ENCODE results near the gene ADARB1. TPM values are rescaled to one million over a fixed set of nuclear protein-coding genes. Genes with fewer than 3 reads are reported as not detected.

Gene ADARB1
- total RNA-seq, 4 donors from 2014 or later = 3.4 to 15.6 (median 5.7) TPM

DNA sequence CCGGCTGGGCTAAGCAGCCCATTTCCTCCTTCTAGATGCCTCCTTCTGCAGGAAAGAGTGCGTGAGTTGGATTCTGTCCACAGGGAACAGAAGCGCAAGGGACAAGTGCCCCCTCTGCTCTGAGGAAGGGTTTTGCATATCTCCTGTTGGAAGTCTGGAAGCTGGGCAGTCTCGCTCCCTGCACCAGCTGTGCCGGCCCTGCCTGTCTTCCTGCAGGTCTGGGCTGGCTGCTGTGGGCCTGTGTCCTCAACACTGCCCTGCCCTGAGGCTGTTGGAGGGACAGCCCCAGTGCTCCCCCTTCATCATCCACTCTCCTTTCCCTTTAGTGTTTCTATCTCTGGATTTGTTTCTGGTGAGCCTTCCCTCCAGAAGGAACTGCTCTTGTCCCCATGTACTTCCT, 21.8 kb downstream of the ADARB1 start:
- no peak for DNase-seq
- TF ChIP-seq, protein P1, sequence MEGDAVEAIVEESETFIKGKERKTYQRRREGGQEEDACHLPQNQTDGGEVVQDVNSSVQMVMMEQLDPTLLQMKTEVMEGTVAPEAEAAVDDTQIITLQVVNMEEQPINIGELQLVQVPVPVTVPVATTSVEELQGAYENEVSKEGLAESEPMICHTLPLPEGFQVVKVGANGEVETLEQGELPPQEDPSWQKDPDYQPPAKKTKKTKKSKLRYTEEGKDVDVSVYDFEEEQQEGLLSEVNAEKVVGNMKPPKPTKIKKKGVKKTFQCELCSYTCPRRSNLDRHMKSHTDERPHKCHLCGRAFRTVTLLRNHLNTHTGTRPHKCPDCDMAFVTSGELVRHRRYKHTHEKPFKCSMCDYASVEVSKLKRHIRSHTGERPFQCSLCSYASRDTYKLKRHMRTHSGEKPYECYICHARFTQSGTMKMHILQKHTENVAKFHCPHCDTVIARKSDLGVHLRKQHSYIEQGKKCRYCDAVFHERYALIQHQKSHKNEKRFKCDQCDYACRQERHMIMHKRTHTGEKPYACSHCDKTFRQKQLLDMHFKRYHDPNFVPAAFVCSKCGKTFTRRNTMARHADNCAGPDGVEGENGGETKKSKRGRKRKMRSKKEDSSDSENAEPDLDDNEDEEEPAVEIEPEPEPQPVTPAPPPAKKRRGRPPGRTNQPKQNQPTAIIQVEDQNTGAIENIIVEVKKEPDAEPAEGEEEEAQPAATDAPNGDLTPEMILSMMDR (IDR thresholded peaks at IDR 0.05) = no peak
- Histone ChIP-seq H3K4me3 (no peak overlapping the region), H3K27me3 (no peaks in the 10 kb centered on the region), H3K27ac (peak overlapping the region in 1 of 4 donors; percentile 6), H3K4me1 (peaks cover 0 to 70% (median 28%) of the 10 kb centered on the region in 3 donors), H3K9me3 (no peaks in the 10 kb centered on the region), H3K36me3 (no peaks in the 10 kb centered on the region)
- 30 to 78% methylated on average over 3 to 5 of the region's 5 CpGs for WGBS, 2 donors
- intact Hi-C loops (cut with DNase I) = no loop called here

DNA sequence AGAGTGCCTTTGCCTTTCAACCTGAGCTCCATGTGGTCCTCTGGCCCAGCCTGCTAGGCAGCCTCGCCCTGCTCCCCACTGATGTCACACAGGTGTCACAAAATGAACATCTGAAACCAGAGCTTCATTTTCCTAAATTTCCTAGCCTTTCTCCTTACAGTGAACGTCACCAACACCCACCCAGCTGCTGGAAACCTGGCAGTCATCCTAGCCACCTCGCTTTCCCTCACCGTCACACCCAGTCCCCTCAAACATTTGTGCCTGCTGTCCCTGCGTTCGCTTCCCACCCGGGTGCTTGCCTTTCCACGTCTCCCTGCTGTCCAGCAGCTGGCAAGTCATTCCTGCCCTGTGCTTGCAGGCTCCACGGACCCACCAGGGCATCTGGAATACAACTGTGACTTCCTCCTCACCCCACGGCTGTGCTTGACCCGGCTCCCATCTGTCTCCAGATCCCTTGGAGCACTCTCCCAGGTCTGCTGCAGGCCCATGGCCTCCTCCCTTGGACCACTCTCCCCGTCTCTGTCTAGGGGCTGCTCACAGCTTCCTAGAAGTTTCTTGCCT, 23.5 kb downstream of the ADARB1 start:
- Histone ChIP-seq H3K4me1 (peaks cover 0 to 70% (median 30%) of the 10 kb centered on the region in 3 donors), H3K27ac (no peak overlapping the region), H3K4me3 (no peak overlapping the region), H3K27me3 (no peaks in the 10 kb centered on the region), H3K36me3 (no peaks in the 10 kb centered on the region), H3K9me3 (no peaks in the 10 kb centered on the region)
- no peak for DNase-seq
- no peak for TF ChIP-seq POLR2A (IDR thresholded peaks at IDR 0.05)
- intact Hi-C loops (cut with DNase I) = no loop called here
- 82 to 83% methylated on average over 11 to 12 of the region's 12 CpGs for WGBS, 2 donors

- Histone ChIP-seq H3K27ac (no peak overlapping the region), H3K4me3 (no peak overlapping the region), H3K27me3 (no peaks in the 10 kb centered on the region), H3K4me1 (peaks cover 3 to 70% (median 28%) of the 10 kb centered on the region in 3 donors), H3K9me3 (no peaks in the 10 kb centered on the region), H3K36me3 (no peaks in the 10 kb centered on the region)
- TF ChIP-seq, protein P1 (IDR thresholded peaks at IDR 0.05) = peak in 2 of 6 experiments; percentile 23 to 38
- TF ChIP-seq POLR2A (IDR thresholded peaks at IDR 0.05) = no peak
- DNase-seq = no peak
- WGBS, 2 donors = 61 to 77% methylated on average over 4 of the region's 4 CpGs
- intact Hi-C loops (cut with DNase I) = no loop called here
These were observed 24.5 kb downstream of the ADARB1 start for GRCh38 chr21:45098867-45099266.

- H3K4me1 ChIP-seq = peaks cover 8 to 75% (median 30%) of the 10 kb centered on the region in 3 donors
- TF ChIP-seq, protein P1 (IDR thresholded peaks at IDR 0.05) = no peak
- no peak for TF ChIP-seq POLR2A (IDR thresholded peaks at IDR 0.05)
- 68 to 79% methylated on average over 3 of the region's 3 CpGs for WGBS, 2 donors
- intact Hi-C loops (cut with DNase I) = no loop called here
- no peaks in the 10 kb centered on the region for H3K36me3 ChIP-seq
- no peak for DNase-seq
- no peak overlapping the region for H3K27ac ChIP-seq
- no peak overlapping the region for H3K4me3 ChIP-seq
- H3K9me3 ChIP-seq = no peaks in the 10 kb centered on the region
- no peaks in the 10 kb centered on the region for H3K27me3 ChIP-seq
These were observed 25.2 kb downstream of the ADARB1 start for GRCh38 chr21:45099571-45099970.

DNA sequence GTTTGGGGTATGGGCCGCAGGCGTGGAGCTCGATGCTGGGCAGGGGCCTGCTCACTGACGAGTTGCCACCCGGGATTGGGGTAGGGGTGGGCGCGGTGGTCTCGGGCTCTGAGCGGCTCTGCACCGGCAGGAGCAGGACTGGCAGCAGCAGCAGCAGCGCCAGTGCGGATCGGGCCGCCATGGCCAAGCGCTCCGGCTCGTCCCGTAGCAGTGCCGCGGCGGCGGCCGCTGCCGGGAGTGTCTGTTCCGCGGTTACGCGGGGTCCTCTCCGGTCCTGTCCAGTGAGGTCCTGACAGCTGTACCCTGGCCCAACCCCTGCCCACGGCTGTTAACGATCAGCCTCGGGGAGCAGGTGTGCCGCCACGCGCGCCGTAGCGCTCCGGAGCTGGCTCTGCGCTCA, 26.5 kb downstream of the ADARB1 start:
- Histone ChIP-seq H3K9me3 (no peaks in the 10 kb centered on the region), H3K27me3 (no peaks in the 10 kb centered on the region), H3K27ac (no peak overlapping the region), H3K36me3 (no peaks in the 10 kb centered on the region), H3K4me1 (peaks cover 8 to 75% (median 28%) of the 10 kb centered on the region in 3 donors), H3K4me3 (no peak overlapping the region)
- WGBS, 2 donors = 98% methylated on average over 16 of the region's 40 CpGs; no CpG with 5 or more reads in 1 of the 2 donors
- no peak for DNase-seq
- TF ChIP-seq POLR2A (IDR thresholded peaks at IDR 0.05) = no peak
- TF ChIP-seq, protein P1 (IDR thresholded peaks at IDR 0.05) = no peak
- intact Hi-C loops (cut with DNase I) = no loop called here
